CD4-positive, alpha-beta T cell treated with Interleukin-15 for 1 hour (primary cell): ENCODE measurements around the gene ARMC3.

Experiments used
- DNase-seq: peaks from one replicate; pipeline ENCODE4 v3.0.0-alpha.2; 2020

The ARMC3 gene

GRCh38 chr10:22997096-22997495, 69.2 kb downstream of the ARMC3 start:
- DNase-seq: no peak

GRCh38 chr10:22998091-22998490, 70.2 kb downstream of the ARMC3 start:
- no peak for DNase-seq

GRCh38 chr10:22999942-23000341, 72.1 kb downstream of the ARMC3 start:
- DNase-seq: no peak

GRCh38 chr10:23001901-23002516, 74.2 kb downstream of the ARMC3 start:
- no peak for DNase-seq

GRCh38 chr10:23005150-23005549, 77.3 kb downstream of the ARMC3 start:
- DNase-seq: no peak

- DNase-seq: no peak
These were observed 85.9 kb downstream of the ARMC3 start for GRCh38 chr10:23013581-23014335.

- no peak for DNase-seq
These were observed 87.3 kb downstream of the ARMC3 start for GRCh38 chr10:23015021-23015707.

GRCh38 chr10:23016636-23017035, 88.8 kb downstream of the ARMC3 start:
- DNase-seq: no peak

GRCh38 chr10:23019633-23020032, 91.8 kb downstream of the ARMC3 start:
- DNase-seq: no peak

GRCh38 chr10:23021430-23021829, 93.6 kb downstream of the ARMC3 start:
- no peak for DNase-seq

GRCh38 chr10:23024002-23024401, 96.1 kb downstream of the ARMC3 start:
- no peak for DNase-seq

- DNase-seq: no peak
These were observed 103.5 kb downstream of the ARMC3 start for GRCh38 chr10:23031318-23031717.

- DNase-seq: no peak
These were observed 106.9 kb downstream of the ARMC3 start for GRCh38 chr10:23034790-23035189.

GRCh38 chr10:23035569-23035968, 107.7 kb downstream of the ARMC3 start:
- DNase-seq: no peak

- no peak for DNase-seq
These were observed 109.3 kb downstream of the ARMC3 start for GRCh38 chr10:23037152-23037551.

- no peak for DNase-seq
These were observed 109.7 kb downstream of the ARMC3 start for GRCh38 chr10:23037561-23037960.

- DNase-seq: no peak
These were observed 110.3 kb downstream of the ARMC3 start for GRCh38 chr10:23038172-23038571.

GRCh38 chr10:23040002-23040401, 112.1 kb downstream of the ARMC3 start:
- DNase-seq: no peak

GRCh38 chr10:23046027-23046426, 118.2 kb downstream of the ARMC3 start:
- no peak for DNase-seq

GRCh38 chr10:23047201-23048050, 119.6 kb downstream of the ARMC3 start:
- no peak for DNase-seq

- DNase-seq: no peak
These were observed 120.3 kb downstream of the ARMC3 start for GRCh38 chr10:23048191-23048590.

- DNase-seq: no peak
These were observed 123.4 kb downstream of the ARMC3 start for GRCh38 chr10:23051278-23051677.

- DNase-seq: no peak
These were observed 124.0 kb downstream of the ARMC3 start for GRCh38 chr10:23051855-23052331.
